Measurements from ENCODE around the gene GASK1A.
"Not testable (repeated sequence)": the region's sequence is repeated elsewhere in the genome, so short reads cannot be mapped to it uniquely, and the experiment has no call there.

The GASK1A gene

GRCh38 chr3:42970557-42970956 lies 8.6 kb upstream of the GASK1A start:
- Histone ChIP-seq H3K27ac (ENCODE audit: low read length) (no peak overlapping the region), H2AFZ (ENCODE audit: low read depth, low read length) (no peak overlapping the region), H3K9ac (ENCODE audit: low read depth, low read length) (no peak overlapping the region), H3K4me2 (ENCODE audit: insufficient read depth, low read length) (no peak overlapping the region), H3K4me3 (ENCODE audit: low read depth in 1 of 2, low read length in 2 of 2) (no peak overlapping the region), H3K9me3 (ENCODE audit: insufficient read depth, low read length, severe bottlenecking) (peaks cover 17% of the 10 kb centered on the region), H3K36me3 (ENCODE audit: insufficient read depth, low read length) (no peaks in the 10 kb centered on the region), H3K4me1 (ENCODE audit: insufficient read depth, low read length) (no peaks in the 10 kb centered on the region), H3K27me3 (ENCODE audit: insufficient read depth, low read length, poor library complexity) (no peaks in the 10 kb centered on the region), H3K79me2 (ENCODE audit: insufficient read depth, low read length) (no peaks in the 10 kb centered on the region), H4K20me1 (ENCODE audit: insufficient read depth, low read length) (no peaks in the 10 kb centered on the region)
- DNase-seq (no peak), ATAC-seq (ENCODE audit: insufficient read depth, low read depth) (no peak)
- no peak for TF ChIP-seq CTCF (IDR thresholded peaks at IDR 0.05; ENCODE audit: borderline replicate concordance, extremely low read depth, low read length, poor library complexity, severe bottlenecking)
- no peak for TF ChIP-seq EZH2 (IDR thresholded peaks at IDR 0.05; ENCODE audit: borderline replicate concordance, low read depth, low read length, severe bottlenecking)

- H3K27ac ChIP-seq (ENCODE audit: low read length): no peak overlapping the region
- no peak overlapping the region for H3K4me3 ChIP-seq (ENCODE audit: low read depth in 1 of 2, low read length in 2 of 2)
- no peaks in the 10 kb centered on the region for H3K36me3 ChIP-seq (ENCODE audit: insufficient read depth, low read length)
- H3K9ac ChIP-seq (ENCODE audit: low read depth, low read length): no peak overlapping the region
- no peaks in the 10 kb centered on the region for H3K79me2 ChIP-seq (ENCODE audit: insufficient read depth, low read length)
- H2AFZ ChIP-seq (ENCODE audit: low read depth, low read length): no peak overlapping the region
- H3K27me3 ChIP-seq (ENCODE audit: insufficient read depth, low read length, poor library complexity): no peaks in the 10 kb centered on the region
- no peaks in the 10 kb centered on the region for H4K20me1 ChIP-seq (ENCODE audit: insufficient read depth, low read length)
- no peaks in the 10 kb centered on the region for H3K4me1 ChIP-seq (ENCODE audit: insufficient read depth, low read length)
- DNase-seq (no peak), ATAC-seq (ENCODE audit: insufficient read depth, low read depth) (no peak)
- peaks cover 17% of the 10 kb centered on the region for H3K9me3 ChIP-seq (ENCODE audit: insufficient read depth, low read length, severe bottlenecking)
- no peak overlapping the region for H3K4me2 ChIP-seq (ENCODE audit: insufficient read depth, low read length)
- TF ChIP-seq CTCF (IDR thresholded peaks at IDR 0.05; ENCODE audit: borderline replicate concordance, extremely low read depth, low read length, poor library complexity, severe bottlenecking) (no peak), EZH2 (IDR thresholded peaks at IDR 0.05; ENCODE audit: borderline replicate concordance, low read depth, low read length, severe bottlenecking) (no peak)
These were observed 7.9 kb upstream of the GASK1A start for GRCh38 chr3:42970976-42971772.

GRCh38 chr3:42974906-42975305 lies 4.2 kb upstream of the GASK1A start:
- not testable (repeated sequence) for H4K20me1 ChIP-seq (ENCODE audit: insufficient read depth, low read length); H2AFZ ChIP-seq (ENCODE audit: low read depth, low read length); ATAC-seq (ENCODE audit: insufficient read depth, low read depth); H3K27me3 ChIP-seq (ENCODE audit: insufficient read depth, low read length, poor library complexity); H3K79me2 ChIP-seq (ENCODE audit: insufficient read depth, low read length); H3K4me2 ChIP-seq (ENCODE audit: insufficient read depth, low read length); H3K4me1 ChIP-seq (ENCODE audit: insufficient read depth, low read length); H3K4me3 ChIP-seq (ENCODE audit: low read depth in 1 of 2, low read length in 2 of 2); H3K9ac ChIP-seq (ENCODE audit: low read depth, low read length); H3K36me3 ChIP-seq (ENCODE audit: insufficient read depth, low read length); DNase-seq; H3K27ac ChIP-seq (ENCODE audit: low read length)
- peaks cover 17% of the 10 kb centered on the region for H3K9me3 ChIP-seq (ENCODE audit: insufficient read depth, low read length, severe bottlenecking)

- DNase-seq (no peak), ATAC-seq (ENCODE audit: insufficient read depth, low read depth) (no peak)
- peaks cover 17% of the 10 kb centered on the region for H3K9me3 ChIP-seq (ENCODE audit: insufficient read depth, low read length, severe bottlenecking)
- no peak overlapping the region for H3K9ac ChIP-seq (ENCODE audit: low read depth, low read length)
- no peak overlapping the region for H2AFZ ChIP-seq (ENCODE audit: low read depth, low read length)
- no peaks in the 10 kb centered on the region for H3K36me3 ChIP-seq (ENCODE audit: insufficient read depth, low read length)
- H3K27ac ChIP-seq (ENCODE audit: low read length): no peak overlapping the region
- TF ChIP-seq CTCF (IDR thresholded peaks at IDR 0.05; ENCODE audit: borderline replicate concordance, extremely low read depth, low read length, poor library complexity, severe bottlenecking) (no peak), EZH2 (IDR thresholded peaks at IDR 0.05; ENCODE audit: borderline replicate concordance, low read depth, low read length, severe bottlenecking) (no peak)
- no peaks in the 10 kb centered on the region for H4K20me1 ChIP-seq (ENCODE audit: insufficient read depth, low read length)
- H3K27me3 ChIP-seq (ENCODE audit: insufficient read depth, low read length, poor library complexity): peaks cover 4% of the 10 kb centered on the region
- H3K79me2 ChIP-seq (ENCODE audit: insufficient read depth, low read length): no peaks in the 10 kb centered on the region
- no peak overlapping the region for H3K4me3 ChIP-seq (ENCODE audit: low read depth in 1 of 2, low read length in 2 of 2)
- no peaks in the 10 kb centered on the region for H3K4me1 ChIP-seq (ENCODE audit: insufficient read depth, low read length)
- H3K4me2 ChIP-seq (ENCODE audit: insufficient read depth, low read length): no peak overlapping the region
These were observed 3.7 kb upstream of the GASK1A start for GRCh38 chr3:42975456-42975855.
